Activated gamma-delta T cell treated with anti-CD3 and anti-CD28 coated beads, Interleukin-2, amount 50 U/mL, for 16 hours (primary cell): ENCODE measurements around the gene GABBR2.
"Not testable (repeated sequence)": the region's sequence is repeated elsewhere in the genome, so short reads cannot be mapped to it uniquely, and the experiment has no call there.

ENCODE experiments used
- DNase-seq: peaks from one replicate; pipeline ENCODE4 v3.0.0-alpha.2; 2020; ENCODE audit warnings: low read depth

The GABBR2 gene

GRCh38 chr9:98516205-98516896 lies 192.4 kb downstream of the GABBR2 start:
- DNase-seq, result no peak

DNA sequence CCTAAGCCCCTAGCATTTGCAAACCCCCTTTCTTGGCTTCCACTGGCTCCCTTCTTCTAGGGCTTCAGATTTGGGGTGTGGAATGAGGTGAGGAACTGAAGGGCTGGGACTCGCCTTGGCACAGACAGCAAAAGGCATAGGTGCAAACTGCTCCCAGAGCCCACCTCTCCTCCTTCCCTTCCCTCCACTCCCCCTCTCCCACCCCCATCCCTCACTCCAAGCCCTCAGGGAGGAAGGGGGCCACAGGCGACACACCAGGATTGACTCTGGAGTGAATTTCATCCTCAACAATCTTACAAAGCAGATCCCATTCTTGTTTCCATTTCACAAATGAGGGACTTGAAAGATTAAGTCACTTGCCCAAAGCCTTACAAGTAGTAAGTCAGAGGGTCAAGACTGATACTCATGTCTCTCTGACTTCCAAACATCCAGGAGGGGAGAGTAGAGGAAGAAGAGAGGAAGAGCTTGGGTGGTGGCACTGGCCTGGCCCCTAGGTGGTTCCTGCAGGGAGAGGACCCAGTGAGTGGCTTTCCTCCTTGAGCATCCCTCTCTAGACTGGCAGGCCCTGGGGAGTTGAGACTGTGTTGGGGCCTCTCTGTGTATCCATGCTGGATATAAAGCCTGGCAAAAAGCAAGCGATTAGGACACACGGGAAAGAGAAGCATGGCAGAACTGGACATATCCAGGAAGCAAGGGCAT lies 193.1 kb downstream of the GABBR2 start:
- DNase-seq, result no peak

- DNase-seq, result no peak
Measured at GRCh38 chr9:98514841-98515240, 193.9 kb downstream of the GABBR2 start.

- not testable (repeated sequence) for DNase-seq
Measured at GRCh38 chr9:98508217-98508919, 200.4 kb downstream of the GABBR2 start.

DNA sequence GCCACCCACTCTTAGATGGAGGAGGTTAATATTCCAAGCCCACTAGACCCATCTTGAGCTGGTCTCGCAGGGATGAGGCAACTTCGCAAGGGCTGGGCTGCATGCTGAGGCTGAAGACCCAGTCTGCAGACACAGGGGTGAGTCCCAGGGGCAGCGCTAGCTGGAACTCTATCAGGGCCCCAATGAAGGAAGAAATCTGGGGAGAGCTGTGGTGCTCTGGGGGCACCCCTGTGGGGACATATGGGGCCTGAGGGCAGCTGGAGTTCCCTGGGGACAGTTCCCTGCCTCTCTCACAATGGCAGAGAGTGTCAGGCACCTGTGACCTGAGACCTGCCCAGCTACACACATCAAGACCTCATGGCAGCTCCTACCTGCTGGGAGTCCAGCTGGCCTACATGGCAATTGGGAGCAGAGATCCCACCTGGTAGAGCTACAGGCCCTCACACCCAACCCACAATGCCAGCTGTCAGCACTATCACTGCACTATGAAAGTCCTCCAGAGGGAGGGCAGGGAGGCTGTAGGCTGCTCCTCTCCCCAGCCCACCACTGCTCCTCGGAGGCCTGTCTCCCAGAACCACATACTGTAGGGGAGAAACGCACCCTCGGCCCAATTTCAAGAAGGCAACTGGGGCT lies 202.2 kb downstream of the GABBR2 start:
- no peak for DNase-seq

DNA sequence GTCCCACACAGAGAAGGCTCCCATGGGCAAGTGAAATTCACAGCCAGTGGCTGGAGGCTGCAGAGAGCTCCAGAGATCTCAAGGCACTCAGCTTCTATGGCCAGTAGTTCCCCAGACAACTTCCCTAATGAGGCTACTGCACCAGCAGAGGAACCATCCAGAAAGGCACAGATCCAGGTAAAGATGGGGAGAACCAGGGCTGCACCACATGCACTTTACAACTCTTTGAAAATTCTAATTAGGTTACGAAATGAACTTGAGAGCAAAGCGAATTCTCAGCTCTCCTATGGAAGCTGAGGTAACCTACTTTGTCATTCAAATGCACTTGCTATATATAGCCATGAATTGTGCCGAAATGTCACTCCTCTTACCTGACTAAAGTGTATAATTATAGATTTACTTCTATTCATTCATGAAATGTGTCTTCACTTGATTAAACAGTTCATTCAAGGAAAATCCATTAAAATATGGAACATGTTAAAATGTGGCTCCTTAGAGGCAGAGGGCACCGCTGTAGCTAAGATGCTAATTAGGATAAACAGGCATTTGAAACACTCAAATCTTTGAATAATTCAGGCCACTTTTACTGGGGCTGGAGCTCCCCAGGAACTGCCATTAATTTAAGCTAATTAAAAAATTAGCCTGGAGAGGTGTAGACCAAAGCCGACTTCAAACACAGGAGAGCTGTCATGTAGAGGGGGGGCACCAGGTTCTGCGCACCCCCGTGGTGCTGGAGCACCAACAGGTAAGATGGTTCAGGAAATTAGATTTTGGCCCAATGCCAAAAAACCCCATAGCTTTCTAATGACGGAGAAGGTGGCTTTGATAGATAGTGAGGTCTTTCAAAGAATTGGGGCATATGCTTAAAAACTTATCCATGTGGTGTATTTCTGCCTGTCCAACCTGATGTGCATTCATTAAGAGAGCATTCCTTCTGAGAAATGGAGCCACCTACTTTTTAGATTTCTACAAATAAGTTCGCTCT lies 204.1 kb downstream of the GABBR2 start:
- DNase-seq, result no peak

GRCh38 chr9:98503867-98504266 lies 204.9 kb downstream of the GABBR2 start:
- DNase-seq, result no peak

DNA sequence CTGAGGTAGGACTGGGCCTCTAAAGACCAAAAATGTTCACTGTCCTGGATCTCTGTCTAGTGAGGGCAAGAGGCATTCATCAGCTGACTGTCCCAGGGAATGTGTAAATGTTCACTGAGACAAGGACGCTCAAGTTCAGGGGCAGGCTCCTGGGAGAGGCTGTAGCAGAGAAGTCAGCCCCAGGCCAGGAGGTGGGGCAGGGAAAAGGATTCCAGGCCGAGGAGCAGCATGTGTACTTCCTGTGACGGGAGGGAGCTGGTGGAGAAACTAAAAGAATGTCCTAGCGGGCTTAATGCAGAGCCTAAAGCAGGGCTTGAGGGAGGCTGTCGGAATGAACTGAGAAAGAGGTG lies 205.8 kb downstream of the GABBR2 start:
- DNase-seq, result no peak

GRCh38 chr9:98502311-98502975 lies 206.3 kb downstream of the GABBR2 start:
- no peak for DNase-seq

DNA sequence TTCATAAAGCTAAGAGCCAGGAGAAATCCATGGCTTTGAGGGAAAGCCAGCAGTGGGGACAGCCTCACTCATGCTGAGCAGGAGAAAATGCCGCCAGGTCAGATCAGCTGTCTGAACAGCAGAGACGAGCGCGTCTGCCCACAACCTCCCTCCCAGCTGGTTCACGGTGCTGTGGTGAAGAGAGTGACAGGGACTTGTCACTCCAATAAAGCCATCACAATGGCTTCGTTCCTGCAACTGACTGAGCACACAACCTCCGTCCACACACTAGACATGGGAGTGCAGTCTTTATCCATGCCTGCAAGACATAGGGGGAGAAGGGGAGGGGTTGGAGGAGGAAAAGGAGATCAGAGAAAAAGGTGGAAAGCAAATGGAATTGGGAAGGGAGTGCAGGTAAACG lies 206.9 kb downstream of the GABBR2 start:
- DNase-seq, result no peak

GRCh38 chr9:98501259-98501658 lies 207.5 kb downstream of the GABBR2 start:
- DNase-seq, result not testable (repeated sequence)

DNA sequence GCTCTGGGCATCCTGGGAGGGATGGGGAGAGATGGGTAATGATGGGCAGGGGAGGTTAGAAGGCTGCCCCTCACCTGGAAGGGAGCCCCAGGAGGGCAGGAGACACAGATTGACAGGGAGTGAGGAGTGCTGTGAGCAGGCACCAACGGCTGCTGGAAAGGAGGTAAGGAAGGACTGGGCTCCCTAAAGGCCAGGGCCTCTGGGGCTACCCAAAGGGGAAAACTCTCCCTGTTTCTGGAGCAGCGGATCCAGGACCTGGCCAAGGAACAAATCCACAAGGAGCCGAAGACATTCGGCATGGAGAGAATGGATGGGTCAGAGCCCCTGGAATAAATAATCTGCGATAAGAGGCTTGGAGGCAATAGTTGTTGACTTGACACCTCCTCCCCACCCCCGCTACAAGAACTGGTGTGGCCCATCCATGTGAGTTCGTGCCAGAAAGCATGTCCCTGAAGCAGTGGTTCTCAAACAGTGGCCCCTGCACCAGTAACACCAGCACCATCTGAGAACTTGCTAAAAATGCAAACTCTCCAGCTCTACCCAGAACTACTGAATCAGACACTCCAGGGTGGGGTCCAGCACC lies 208.3 kb downstream of the GABBR2 start:
- no peak for DNase-seq

- no peak for DNase-seq
Measured at GRCh38 chr9:98495530-98495929, 213.2 kb downstream of the GABBR2 start.

DNA sequence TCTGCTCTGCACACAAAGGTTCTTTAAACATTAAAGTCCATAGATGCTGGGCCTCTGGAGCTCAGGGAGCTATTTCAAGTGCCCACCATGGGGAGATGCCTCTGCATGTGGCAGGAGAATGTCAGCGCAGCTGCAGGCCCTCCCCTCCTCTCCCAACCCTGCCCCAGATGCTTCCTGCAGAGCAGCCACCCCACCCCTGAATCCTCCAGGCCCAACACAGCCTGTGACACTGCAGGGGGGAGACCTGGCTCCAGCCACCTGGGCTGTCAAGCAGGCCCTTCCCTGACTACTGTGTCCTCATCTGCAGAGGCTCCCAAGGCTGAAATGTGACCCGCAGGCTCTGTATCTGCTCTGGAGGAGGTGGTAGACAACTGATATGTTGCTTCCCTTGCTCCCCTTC lies 213.9 kb downstream of the GABBR2 start:
- no peak for DNase-seq

DNA sequence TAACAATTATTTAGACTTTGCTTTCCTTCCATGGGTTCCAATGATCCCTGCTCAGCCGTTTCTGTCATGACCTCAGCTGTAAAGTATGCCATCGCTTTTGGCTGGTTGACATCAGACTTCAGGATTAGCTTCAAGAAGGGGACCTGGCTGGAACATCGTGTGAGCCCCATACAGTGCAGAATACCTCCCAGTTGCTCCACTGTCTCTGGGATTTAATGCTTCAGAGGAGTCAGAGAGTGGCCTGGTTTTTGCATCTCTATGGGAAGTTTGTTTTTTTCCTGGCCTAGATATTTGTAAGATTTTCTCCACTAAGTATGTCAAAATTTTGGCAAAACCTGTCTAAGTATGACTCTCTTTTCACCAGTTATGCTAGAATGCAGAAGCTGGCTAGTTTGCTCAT lies 216.9 kb downstream of the GABBR2 start:
- no peak for DNase-seq

DNA sequence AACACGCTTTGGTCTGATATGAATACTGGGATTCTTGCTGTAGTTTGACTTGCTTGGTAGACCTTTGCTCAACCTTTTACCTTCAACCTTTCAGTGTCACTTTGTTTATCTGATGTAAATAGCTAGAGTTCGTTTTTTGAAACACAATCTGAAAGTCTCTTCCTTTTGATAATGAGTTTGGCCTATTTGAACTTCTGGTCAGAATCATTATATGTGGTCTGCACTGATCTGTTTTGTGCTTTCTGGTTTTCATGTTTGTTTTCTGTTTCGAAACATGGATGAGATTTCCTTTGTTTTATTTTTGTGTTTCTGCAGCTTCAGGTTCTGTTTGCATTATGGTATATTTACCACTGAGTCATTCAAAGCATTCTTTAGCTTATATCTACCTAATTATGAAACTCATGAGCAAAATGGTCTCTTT lies 217.5 kb downstream of the GABBR2 start:
- DNase-seq, result no peak

DNA sequence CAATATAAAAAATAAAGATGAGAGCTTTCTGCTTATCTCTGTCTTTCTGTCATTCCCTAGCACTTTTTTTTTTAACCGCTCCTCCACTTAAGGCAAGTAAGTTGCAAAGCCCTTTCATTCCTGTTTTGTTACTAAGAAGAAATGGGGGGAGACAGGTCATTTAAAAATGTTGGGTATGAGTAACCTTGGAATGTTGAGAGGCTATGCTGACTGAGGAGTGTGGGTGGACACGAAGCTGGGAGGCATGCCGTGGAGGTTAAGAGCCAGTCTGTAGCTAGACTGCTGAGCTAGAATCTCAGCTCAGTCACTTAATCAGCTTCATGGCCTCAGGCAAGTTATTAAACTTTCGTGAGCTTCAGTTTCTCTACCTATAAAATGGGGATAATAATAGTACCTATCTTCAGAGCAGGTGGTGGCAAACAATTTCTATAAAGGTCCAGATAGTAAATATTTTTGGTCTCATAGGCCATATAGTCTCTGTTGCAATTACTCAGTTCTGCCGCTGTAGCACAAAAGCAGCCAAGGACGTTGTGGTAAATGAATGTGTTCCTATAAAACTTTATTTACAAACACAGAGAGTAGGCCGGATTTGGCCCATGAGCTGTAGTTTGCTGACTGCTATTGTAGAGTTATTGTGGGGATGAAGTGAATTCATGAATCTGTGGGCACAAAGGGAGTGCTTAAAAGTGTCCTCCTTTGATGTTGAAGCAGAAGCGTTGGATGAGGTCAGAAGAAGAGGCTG lies 220.0 kb downstream of the GABBR2 start:
- no peak for DNase-seq

DNA sequence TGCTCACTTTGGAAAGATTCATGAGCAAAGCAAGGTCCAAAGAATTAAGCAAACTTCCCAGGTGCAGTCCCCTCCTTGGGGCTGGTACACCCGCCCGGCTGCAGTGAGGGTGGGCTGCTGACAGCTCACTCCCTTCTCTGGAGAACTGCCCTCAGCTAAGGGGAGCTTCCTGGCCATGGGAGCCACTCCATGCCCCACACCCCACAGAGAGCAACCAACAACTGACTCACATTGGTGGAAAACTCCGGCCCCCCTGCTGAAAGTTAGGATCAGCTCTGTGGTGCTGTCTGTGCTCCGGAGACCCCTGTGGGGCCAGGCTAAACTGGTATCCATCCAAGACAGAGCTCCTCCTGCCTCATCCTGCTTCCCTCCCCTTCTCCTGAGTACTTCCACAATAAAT lies 223.0 kb downstream of the GABBR2 start:
- DNase-seq, result no peak

DNA sequence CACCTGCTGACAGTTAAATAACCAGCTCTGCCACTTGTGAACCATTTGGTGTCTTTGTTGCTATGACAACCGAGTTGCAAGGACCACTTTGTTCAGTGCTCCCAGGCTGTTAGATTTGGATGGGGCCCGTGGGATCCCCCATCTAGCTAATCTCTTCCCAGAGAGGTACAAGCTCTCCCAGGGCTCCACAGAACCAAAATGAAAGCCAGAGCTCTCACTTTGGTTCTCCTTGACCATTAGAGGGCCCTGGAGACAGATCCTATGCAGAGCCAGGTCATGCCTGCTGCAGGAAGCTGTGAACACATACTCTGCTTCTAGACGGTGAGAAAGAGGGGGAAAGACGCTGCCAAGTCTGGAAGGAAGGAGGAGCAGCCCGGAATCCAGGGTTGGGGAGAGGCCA lies 224.6 kb downstream of the GABBR2 start:
- no peak for DNase-seq

DNA sequence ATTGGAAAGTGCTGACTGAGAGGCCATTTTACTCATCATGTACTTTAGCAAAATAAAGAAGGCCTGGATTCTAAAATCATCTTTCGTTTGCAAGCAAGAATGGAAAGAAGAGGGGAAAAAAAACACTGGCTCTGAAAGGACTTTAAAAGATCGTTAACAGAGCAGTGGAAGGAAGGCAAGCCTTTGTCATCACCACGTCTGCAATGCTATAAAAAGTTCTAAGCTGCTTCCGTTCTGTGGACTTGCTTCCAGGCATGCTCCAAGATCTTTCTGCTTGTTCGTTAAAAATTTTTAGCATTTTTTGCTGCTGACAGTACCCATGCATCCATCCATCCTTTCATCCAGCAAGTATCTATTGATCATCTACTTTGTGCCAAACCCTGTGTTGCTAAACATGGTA lies 226.5 kb downstream of the GABBR2 start:
- no peak for DNase-seq
